Heart right ventricle (tissue), 16 donors: Measurements from ENCODE around the gene CTSD. TPM values are rescaled to one million over a fixed set of nuclear protein-coding genes. Genes with fewer than 3 reads are reported as not detected.
"Not testable (repeated sequence)": the region's sequence is repeated elsewhere in the genome, so short reads cannot be mapped to it uniquely, and the experiment has no call there.

ENCODE experiments used
- ATAC-seq, 8 donors: fragments of 200-7000 bp; cut with Tn5 transposase; one replicate each; pipeline ENCODE4 v1.9.1; 2020; ENCODE audit warnings: mild to moderate bottlenecking in 8 of 8, moderate library complexity in 8 of 8, moderate number of reproducible peaks in 1 of 8
- DNase-seq, 2 donors: peaks; one replicate each; pipeline ENCODE4 v3.0.0-alpha.2; 2020
- H3K27ac ChIP-seq, 10 donors: fragments of 200-600 bp; sonication (generic) in 2 of 10; one replicate each; pipeline versions ENCODE4 v1.5.0 to v1.8.0; 2020 to 2022; ENCODE audit warnings: mild to moderate bottlenecking in 3 of 10
- H3K27me3 ChIP-seq, 7 donors: fragments of 200-600 bp; one replicate each; pipeline ENCODE4 v1.8.0; 2021 to 2022; ENCODE audit warnings: mild to moderate bottlenecking in 2 of 7
- H3K36me3 ChIP-seq, 9 donors: fragments of 200-600 bp; sonication (generic) in 1 of 9; one replicate each; pipeline versions ENCODE4 v1.5.0 to v1.8.0; 2020 to 2022; ENCODE audit warnings: mild to moderate bottlenecking in 2 of 9
- H3K4me1 ChIP-seq, 9 donors: fragments of 200-600 bp; sonication (generic) in 1 of 9; one replicate each; pipeline versions ENCODE4 v1.5.0 to v1.8.0; 2020 to 2022; ENCODE audit warnings: mild to moderate bottlenecking in 4 of 9
- H3K4me3 ChIP-seq, 10 donors: fragments of 200-600 bp; sonication (generic) in 2 of 10; one replicate each; pipeline versions ENCODE4 v1.5.0 to v1.8.0; 2020 to 2022; ENCODE audit warnings: mild to moderate bottlenecking in 7 of 10, moderate library complexity in 2 of 10
- H3K9me3 ChIP-seq, 11 donors: fragments of 200-600 bp in 10 of 11; sonication (generic) in 2 of 11; one replicate each; pipeline versions ENCODE4 v1.5.0 to v1.8.0; 2013 to 2022; ENCODE audit warnings: mild to moderate bottlenecking in 2 of 11, control low read depth in 1 of 11, moderate library complexity in 1 of 11
- WGBS, 2 donors: extraction: QIAGEN DNeasy Blood & Tissue Kit; methylation state at CpG; one replicate each; pipeline ENCODE4 v1.1.7; 2013; ENCODE audit warnings: inconsistent platforms in 1 of 2; 5-methylcytosine and 5-hydroxymethylcytosine counted together
- intact Hi-C, 10 donors: fragments of 100-400 bp; cut with DNase I; formaldehyde crosslinking; loops; one replicate each; pipeline versions ENCODE4 v1.11.1 to v1.14.2; 2022
- polyA plus RNA-seq, 2 donors: library from polyadenylated mRNA; stranded (reverse); fragments of 200-250 nt; gene quantifications; one replicate each; pipeline ENCODE4 v1.2.3, GENCODE V29; 2013
- total RNA-seq, 10 donors: library from RNA; stranded (reverse); fragmentation: NEBNext Ultra II Directional in 3 of 10; extraction: Animal tissue kit (Norgen Biotek cat#: 25700) in 3 of 10; gene quantifications; one replicate each; pipeline versions ENCODE4 v1.2.1 to v1.2.4, GENCODE V29; 2021 to 2023
- TF ChIP-seq, protein P1 (sequence below), 9 donors: fragments of 200-600 bp; sonication (generic) in 2 of 9; IDR thresholded peaks; one replicate each; pipeline versions ENCODE4 v1.5.0 to v1.8.0; 2021 to 2022; ENCODE audit warnings: antibody characterized with exemption in 9 of 9, mild to moderate bottlenecking in 5 of 9, moderate library complexity in 1 of 9
- donor health status: Arrhythmogenic right ventricular cardiomyopathy.
- donor health status: ischemic (EF 13 %, LVEDD 7.1; RV severe dilation, severe dysfunction).
- donor health status: healthy with polysubstance abuse.
- donor health status: DM: no; HTN: yes; CAD: no.
- donor health status: DM: no; HTN: no; CAD: no.
- donor health status: ischemic (EF 25% LVEDD 6.9; RV normal size, moderate dysfunction).
- donor health status: ischemic (EF 25% LVEDD 5.7; RV mildly dilated, moderate dysfunction).
- donor health status: healthy.
- donor health status: DM: yes; HTN: yes; CAD: no.
- donor health status: Ischemic cardiomyopathy.
- donor health status: ischemic (EF 35%, LVEDD 5.7; RV mildly dilated, moderate dysfunction).
- donor health status: nonischemic (EF 11% LVEDD 7.7; RV severe dilation, severe dysfunction).
- donor health status: DM: yes; HTN: yes; CAD: no.
- donor health status: PGD.
- donor health status: ischemic (EF 29% LVEDD 5.4; RV normal size, mild dysfunction).
- donor health status: nonischemic (EF 23%, LVEDD 6.1; RV moderate dilation, normal function).

The CTSD gene
- total and polyA plus RNA-seq, 12 donors, result 431 to 1,070 (median 786) TPM

DNA sequence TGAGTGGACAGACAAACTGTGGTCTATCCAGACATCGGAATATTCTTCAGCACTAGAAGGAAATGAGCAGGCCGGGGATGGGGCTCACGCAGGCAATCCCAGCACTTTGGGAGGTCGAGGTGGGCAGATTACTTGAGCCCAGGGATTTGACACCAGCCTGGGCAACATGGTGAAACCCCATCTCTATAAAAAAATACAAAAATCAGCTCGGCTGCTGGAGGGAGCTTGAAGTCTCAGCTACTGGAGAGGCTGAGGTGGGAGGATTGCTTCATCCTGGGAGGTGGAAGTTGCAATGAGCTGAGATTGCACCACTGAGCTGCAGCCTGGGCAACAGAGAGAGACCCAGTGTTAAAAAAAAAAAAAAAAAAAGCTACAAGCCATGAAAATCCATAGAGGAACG is 8.0 kb upstream of the CTSD start:
- no peaks in the 10 kb centered on the region for H3K27me3 ChIP-seq
- ATAC-seq, result peak in 3 of 8 donors; percentile 18 to 26 (median 26)
- peak overlapping the region in 1 of 10 donors; percentile 4 for H3K4me3 ChIP-seq
- intact Hi-C loops, result loop anchor here in 1 of 10 donors (10.0 kb wide), 1 partner anchor 53 kb away; no protein-coding TSS in a partner anchor
- H3K36me3 ChIP-seq, result no peaks in the 10 kb centered on the region
- WGBS, 2 donors, result 81 to 84% methylated on average over 6 of the region's 6 CpGs
- TF ChIP-seq, protein P1, sequence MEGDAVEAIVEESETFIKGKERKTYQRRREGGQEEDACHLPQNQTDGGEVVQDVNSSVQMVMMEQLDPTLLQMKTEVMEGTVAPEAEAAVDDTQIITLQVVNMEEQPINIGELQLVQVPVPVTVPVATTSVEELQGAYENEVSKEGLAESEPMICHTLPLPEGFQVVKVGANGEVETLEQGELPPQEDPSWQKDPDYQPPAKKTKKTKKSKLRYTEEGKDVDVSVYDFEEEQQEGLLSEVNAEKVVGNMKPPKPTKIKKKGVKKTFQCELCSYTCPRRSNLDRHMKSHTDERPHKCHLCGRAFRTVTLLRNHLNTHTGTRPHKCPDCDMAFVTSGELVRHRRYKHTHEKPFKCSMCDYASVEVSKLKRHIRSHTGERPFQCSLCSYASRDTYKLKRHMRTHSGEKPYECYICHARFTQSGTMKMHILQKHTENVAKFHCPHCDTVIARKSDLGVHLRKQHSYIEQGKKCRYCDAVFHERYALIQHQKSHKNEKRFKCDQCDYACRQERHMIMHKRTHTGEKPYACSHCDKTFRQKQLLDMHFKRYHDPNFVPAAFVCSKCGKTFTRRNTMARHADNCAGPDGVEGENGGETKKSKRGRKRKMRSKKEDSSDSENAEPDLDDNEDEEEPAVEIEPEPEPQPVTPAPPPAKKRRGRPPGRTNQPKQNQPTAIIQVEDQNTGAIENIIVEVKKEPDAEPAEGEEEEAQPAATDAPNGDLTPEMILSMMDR (IDR thresholded peaks at IDR 0.05), result no peak
- peaks cover 0 to 37% (median 0%) of the 10 kb centered on the region in 9 donors for H3K4me1 ChIP-seq
- peak in 1 of 2 donors; percentile 4 for DNase-seq
- peaks cover 0 to 5% (median 0%) of the 10 kb centered on the region in 11 donors for H3K9me3 ChIP-seq
- H3K27ac ChIP-seq, result peak overlapping the region in 1 of 10 donors; percentile 76

DNA sequence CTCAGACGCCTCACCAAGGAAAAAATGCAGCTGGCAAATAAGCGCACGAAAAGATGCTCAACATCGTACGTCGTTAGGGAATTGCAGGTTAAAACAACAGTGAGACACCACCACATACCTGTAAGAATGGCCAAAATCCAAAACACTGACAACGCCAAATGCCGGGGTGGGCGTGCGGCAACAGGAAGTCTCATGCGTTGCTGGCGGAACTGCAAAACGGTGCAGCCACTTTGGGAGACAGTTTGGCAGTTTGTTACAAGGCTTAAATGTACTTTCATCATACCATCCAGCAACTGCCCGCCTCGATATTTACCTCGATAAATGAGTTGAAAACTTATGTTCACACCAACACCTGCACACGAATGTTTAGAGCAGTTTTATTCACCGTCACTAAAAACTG is 7.5 kb upstream of the CTSD start:
- TF ChIP-seq, protein P1 (IDR thresholded peaks at IDR 0.05), result no peak
- Histone ChIP-seq H3K4me3 (peak overlapping the region in 1 of 10 donors; percentile 4), H3K4me1 (peaks cover 0 to 37% (median 0%) of the 10 kb centered on the region in 9 donors), H3K36me3 (no peaks in the 10 kb centered on the region), H3K27ac (peak overlapping the region in 1 of 10 donors; percentile 76), H3K27me3 (no peaks in the 10 kb centered on the region), H3K9me3 (peaks cover 0 to under 1% (median 0%) of the 10 kb centered on the region in 11 donors)
- no peak for DNase-seq
- no peak for ATAC-seq
- 79 to 85% methylated on average over 18 of the region's 18 CpGs for WGBS, 2 donors
- intact Hi-C loops, result loop anchor here in 1 of 10 donors (10.0 kb wide), 1 partner anchor 54 kb away; no protein-coding TSS in a partner anchor

DNA sequence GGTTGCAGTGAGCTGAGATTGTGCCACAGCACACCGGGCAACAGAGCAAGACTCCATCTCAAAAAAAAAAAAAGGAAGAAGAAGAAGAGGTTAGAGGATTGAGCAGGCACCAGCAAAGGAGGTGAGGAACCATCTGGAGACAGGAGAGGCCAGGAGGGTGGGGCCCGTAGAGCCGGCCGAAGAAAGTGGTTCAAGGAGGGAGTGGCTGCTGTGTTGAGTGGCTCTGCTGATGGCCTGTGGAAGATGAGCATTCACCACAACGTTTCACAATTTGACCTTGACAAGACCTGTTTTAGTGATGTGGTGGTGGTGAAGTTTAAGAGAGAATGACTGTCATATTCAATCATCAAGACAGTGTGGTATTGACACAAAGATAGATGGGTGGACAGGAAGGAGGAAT is 6.8 kb upstream of the CTSD start:
- H3K36me3 ChIP-seq, result no peaks in the 10 kb centered on the region
- TF ChIP-seq, protein P1 (IDR thresholded peaks at IDR 0.05), result no peak
- intact Hi-C loops, result loop anchor here in 1 of 10 donors (10.0 kb wide), 1 partner anchor 54 kb away; no protein-coding TSS in a partner anchor
- ATAC-seq, result no peak
- peak overlapping the region in 1 of 10 donors; percentile 36 for H3K27ac ChIP-seq
- no peaks in the 10 kb centered on the region for H3K9me3 ChIP-seq
- DNase-seq, result peak in 1 of 2 donors; percentile 3
- H3K4me3 ChIP-seq, result no peak overlapping the region
- H3K4me1 ChIP-seq, result peaks cover 0 to 37% (median 0%) of the 10 kb centered on the region in 9 donors
- H3K27me3 ChIP-seq, result no peaks in the 10 kb centered on the region
- 68 to 73% methylated on average over 5 of the region's 5 CpGs for WGBS, 2 donors

DNA sequence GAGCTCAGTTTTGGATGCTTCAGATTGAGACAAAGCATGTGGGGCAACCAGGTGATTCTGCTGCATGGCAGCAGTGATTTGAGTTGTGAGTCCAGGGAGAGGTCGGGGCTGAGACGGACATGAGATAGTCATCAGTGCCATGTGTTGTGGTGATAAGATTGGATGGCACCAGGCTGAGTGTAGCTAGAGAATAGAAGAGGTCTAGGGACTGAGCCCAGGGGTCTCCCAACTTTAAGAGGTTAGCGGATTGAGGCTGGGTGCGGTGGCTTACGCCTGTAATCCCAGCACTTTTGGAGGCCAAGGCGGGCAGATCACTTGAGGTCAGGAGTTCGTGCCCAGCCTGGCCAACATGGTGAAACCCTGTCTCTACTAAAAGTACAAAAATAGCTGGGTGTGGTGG is 6.3 kb upstream of the CTSD start:
- H3K36me3 ChIP-seq, result no peaks in the 10 kb centered on the region
- ATAC-seq, result no peak
- DNase-seq, result no peak
- H3K27me3 ChIP-seq, result no peaks in the 10 kb centered on the region
- no peak overlapping the region for H3K4me3 ChIP-seq
- TF ChIP-seq, protein P1 (IDR thresholded peaks at IDR 0.05), result no peak
- H3K4me1 ChIP-seq, result peaks cover 0 to 37% (median 0%) of the 10 kb centered on the region in 9 donors
- 86 to 89% methylated on average over 7 of the region's 7 CpGs for WGBS, 2 donors
- intact Hi-C loops, result loop anchor here in 1 of 10 donors (10.0 kb wide), 1 partner anchor 55 kb away; no protein-coding TSS in a partner anchor
- H3K27ac ChIP-seq, result peak overlapping the region in 1 of 10 donors; percentile 36
- H3K9me3 ChIP-seq, result no peaks in the 10 kb centered on the region

DNA sequence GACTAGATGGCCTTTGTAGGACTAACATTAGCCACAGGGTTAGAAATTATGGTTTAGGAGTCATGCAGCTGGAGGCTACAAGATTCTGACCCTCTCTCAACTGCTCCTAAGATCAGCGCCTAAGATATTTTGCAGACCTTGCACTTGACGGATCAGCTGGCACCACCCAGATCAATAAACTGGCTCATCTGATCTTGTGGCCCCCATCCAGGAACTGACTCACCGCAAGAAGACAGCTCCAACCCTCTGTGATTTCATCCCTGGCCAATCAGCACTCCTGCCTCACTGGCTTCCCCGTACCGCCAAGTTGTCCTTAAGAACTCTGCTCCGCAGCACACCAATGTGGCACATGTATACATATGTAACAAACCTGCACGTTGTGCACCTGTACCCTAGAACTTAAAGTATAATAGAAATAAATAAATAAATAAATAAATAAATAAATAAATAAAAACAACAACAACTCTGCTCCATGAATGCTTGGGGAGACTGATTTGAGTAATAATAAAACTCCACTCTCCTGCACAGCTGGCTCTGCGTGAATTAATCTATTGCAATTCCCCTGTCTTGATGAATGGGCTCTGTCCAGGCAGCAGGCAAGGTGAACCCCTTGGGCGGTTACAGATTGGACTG is 5.7 kb upstream of the CTSD start:
- H3K9me3 ChIP-seq, H3K27me3 ChIP-seq, DNase-seq, H3K36me3 ChIP-seq, ATAC-seq, H3K27ac ChIP-seq, H3K4me3 ChIP-seq: not testable (repeated sequence)
- WGBS, 2 donors, result 83 to 87% methylated on average over 9 of the region's 9 CpGs
- intact Hi-C loops, result loop anchor here in 1 of 10 donors (10.0 kb wide), 1 partner anchor 55 kb away; no protein-coding TSS in a partner anchor
- peaks cover 0 to 39% (median 3%) of the 10 kb centered on the region in 9 donors for H3K4me1 ChIP-seq
